ENCODE measurements around the gene MPRIP.

MPRIP gene

DNA sequence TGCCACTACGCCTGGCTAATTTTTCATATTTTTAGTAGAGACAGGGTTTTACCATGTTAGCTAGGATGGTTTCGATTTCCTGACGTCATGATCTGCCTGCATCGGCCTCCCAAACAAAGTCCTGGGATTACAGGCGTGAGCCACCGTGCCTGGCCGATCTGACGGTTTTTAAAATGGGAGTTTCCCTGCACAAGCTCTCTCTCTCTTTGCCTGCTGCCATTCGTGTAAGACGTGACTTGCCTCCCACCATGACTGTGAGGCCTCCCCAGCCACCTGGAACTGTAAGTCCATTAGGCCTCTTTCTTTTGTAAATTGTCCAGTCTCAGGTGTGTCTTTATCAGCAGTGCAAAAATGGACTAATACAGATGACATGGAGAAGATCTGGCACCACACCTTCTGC, 199.4 kb downstream of the MPRIP start:
- no peak for DNase-seq (ENCODE audit: extremely low spot score, insufficient read length, low read depth)
- no peak for FAIRE-seq

DNA sequence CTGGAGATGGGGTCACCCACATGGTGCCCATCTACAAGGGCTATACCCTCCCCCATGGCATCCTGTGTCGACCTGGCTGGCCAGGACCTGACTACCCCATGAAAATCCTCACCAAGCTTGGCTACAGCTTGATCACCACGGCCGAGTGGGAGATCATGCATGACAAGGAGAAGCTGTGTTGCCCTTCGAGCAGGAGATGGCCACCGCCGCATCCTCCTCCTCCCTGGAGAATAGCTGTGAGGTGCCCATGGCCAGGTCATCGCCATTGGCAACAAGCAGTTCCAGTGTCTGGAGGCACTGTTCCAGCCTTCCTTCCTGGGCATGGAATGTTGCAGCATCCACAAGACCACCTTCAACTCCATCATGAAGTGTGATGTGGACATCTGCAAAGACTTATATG, 200.0 kb downstream of the MPRIP start:
- DNase-seq (ENCODE audit: extremely low spot score, insufficient read length, low read depth) = no peak
- FAIRE-seq = no peak
